Ishikawa (cell line): ENCODE data around the gene ABAT.

Experiments
- CEBPB ChIP-seq: IDR thresholded peaks from 2 replicates; pipeline ENCODE4 v1.6.1; 2012
- CREB1 ChIP-seq: IDR thresholded peaks from 2 replicates; pipeline ENCODE4 v1.6.1; 2012; ENCODE audit warnings: low read depth
- EGR1 ChIP-seq: IDR thresholded peaks from 2 replicates; pipeline ENCODE4 v1.6.1; 2012
- EP300 ChIP-seq: IDR thresholded peaks from 2 replicates; pipeline ENCODE4 v1.6.1; 2012; ENCODE audit warnings: borderline replicate concordance
- FOXM1 ChIP-seq: IDR thresholded peaks from 2 replicates; pipeline ENCODE4 v1.6.1; 2012; ENCODE audit warnings: low read depth, borderline replicate concordance
- MAX ChIP-seq: IDR thresholded peaks from 2 replicates; pipeline ENCODE4 v1.6.1; 2012
- NFIC ChIP-seq: IDR thresholded peaks from 2 replicates; pipeline ENCODE4 v1.6.1; 2012
- RAD21 ChIP-seq: IDR thresholded peaks from 2 replicates; pipeline ENCODE4 v1.6.1; 2012; ENCODE audit warnings: low read depth
- REST ChIP-seq: IDR thresholded peaks from 2 replicates; pipeline ENCODE4 v1.6.1; 2012; ENCODE audit warnings: low read depth, mild to moderate bottlenecking
- TAF1 ChIP-seq: IDR thresholded peaks from 2 replicates; pipeline ENCODE4 v1.6.1; 2012; ENCODE audit warnings: low read depth, mild to moderate bottlenecking
- TCF12 ChIP-seq: IDR thresholded peaks from 2 replicates; pipeline ENCODE4 v1.6.1; 2012; ENCODE audit warnings: low read depth
- TEAD4 ChIP-seq: IDR thresholded peaks from 2 replicates; pipeline ENCODE4 v1.6.1; 2012
- USF1 ChIP-seq: IDR thresholded peaks from 2 replicates; pipeline ENCODE4 v1.6.1; 2012
- YY1 ChIP-seq: IDR thresholded peaks from 2 replicates; pipeline ENCODE4 v1.6.1; 2012; ENCODE audit warnings: low read depth
- ZBTB7A ChIP-seq: IDR thresholded peaks from 2 replicates; pipeline ENCODE4 v1.6.1; 2012; ENCODE audit warnings: low read depth

ABAT gene

GRCh38 chr16:8632675-8633182, 41.7 kb upstream of the ABAT start:
- TF ChIP-seq REST (no peak), ZBTB7A (no peak), TCF12 (no peak), TAF1 (no peak), EP300 (no peak), YY1 (no peak), RAD21 (no peak), TEAD4 (no peak), CEBPB (no peak), USF1 (no peak), EGR1 (no peak), FOXM1 (no peak), MAX (no peak), CREB1 (no peak), NFIC (no peak)

GRCh38 chr16:8634991-8635736, 39.3 kb upstream of the ABAT start:
- TF ChIP-seq EGR1: no peak
- no peak for TF ChIP-seq CEBPB
- no peak for TF ChIP-seq EP300
- no peak for TF ChIP-seq FOXM1

- TF ChIP-seq NFIC: no peak
- TF ChIP-seq YY1: no peak
- TF ChIP-seq FOXM1: no peak
- TF ChIP-seq EGR1: no peak
- no peak for TF ChIP-seq CEBPB
- TF ChIP-seq TCF12: no peak
- TF ChIP-seq TEAD4: no peak
- TF ChIP-seq ZBTB7A: no peak
- TF ChIP-seq CREB1: no peak
- no peak for TF ChIP-seq EP300
- no peak for TF ChIP-seq USF1
- TF ChIP-seq TAF1: no peak
- no peak for TF ChIP-seq MAX
These were observed 34.7 kb upstream of the ABAT start for GRCh38 chr16:8639694-8640093.

- TF ChIP-seq TCF12: no peak
- TF ChIP-seq FOXM1: no peak
- TF ChIP-seq CREB1: no peak
- no peak for TF ChIP-seq REST
- TF ChIP-seq NFIC: no peak
- TF ChIP-seq TAF1: no peak
- no peak for TF ChIP-seq CEBPB
- TF ChIP-seq MAX: no peak
- no peak for TF ChIP-seq ZBTB7A
- TF ChIP-seq USF1: no peak
- no peak for TF ChIP-seq TEAD4
- no peak for TF ChIP-seq EP300
- TF ChIP-seq RAD21: no peak
- no peak for TF ChIP-seq YY1
- no peak for TF ChIP-seq EGR1
These were observed 32.7 kb upstream of the ABAT start for GRCh38 chr16:8641671-8642070.

GRCh38 chr16:8642146-8642545, 32.3 kb upstream of the ABAT start:
- TF ChIP-seq ZBTB7A (no peak), USF1 (no peak), TCF12 (no peak), FOXM1 (no peak), MAX (no peak), YY1 (no peak), EGR1 (no peak), TEAD4 (no peak), REST (no peak), TAF1 (no peak), RAD21 (no peak), NFIC (no peak)
